Endothelial cell of umbilical vein (primary cell): Measurements from ENCODE around the gene MRPL4.
A peak's percentile ranks its signal among the peaks of the same experiment; 100 is the strongest.

Experiments
- EZH2 ChIP-seq: IDR thresholded peaks from 2 replicates; pipeline ENCODE4 v1.6.1; 2012; ENCODE audit warnings: borderline replicate concordance, low read depth, mild to moderate bottlenecking, moderate library complexity, low read length, inconsistent platforms; ENCODE audit not compliant: severe bottlenecking
- POLR2A ChIP-seq: IDR thresholded peaks from 2 replicates; pipeline ENCODE4 v1.6.1; 2012; ENCODE audit warnings: low read depth, mild to moderate bottlenecking, control low read depth, low read length
- POLR2AphosphoS5 ChIP-seq: IDR thresholded peaks from 2 replicates; pipeline ENCODE4 v1.6.1; 2012; ENCODE audit warnings: low read depth, mild to moderate bottlenecking, control low read depth, low read length, moderate library complexity; ENCODE audit not compliant: insufficient read depth
- TF ChIP-seq, protein P1 (sequence below), 2 donors: IDR thresholded peaks; 1 replicate in 1 of 2; 2 replicates in 1 of 2; pipeline ENCODE4 v1.5.1; 2011; ENCODE audit warnings: low read length in 2 of 2, mild to moderate bottlenecking in 2 of 2, moderate library complexity in 2 of 2, control low read depth in 1 of 2, inconsistent platforms in 1 of 2, low read depth in 1 of 2; ENCODE audit not compliant: insufficient read depth in 1 of 2; ENCODE audit errors: extremely low read depth in 1 of 2

DNA sequence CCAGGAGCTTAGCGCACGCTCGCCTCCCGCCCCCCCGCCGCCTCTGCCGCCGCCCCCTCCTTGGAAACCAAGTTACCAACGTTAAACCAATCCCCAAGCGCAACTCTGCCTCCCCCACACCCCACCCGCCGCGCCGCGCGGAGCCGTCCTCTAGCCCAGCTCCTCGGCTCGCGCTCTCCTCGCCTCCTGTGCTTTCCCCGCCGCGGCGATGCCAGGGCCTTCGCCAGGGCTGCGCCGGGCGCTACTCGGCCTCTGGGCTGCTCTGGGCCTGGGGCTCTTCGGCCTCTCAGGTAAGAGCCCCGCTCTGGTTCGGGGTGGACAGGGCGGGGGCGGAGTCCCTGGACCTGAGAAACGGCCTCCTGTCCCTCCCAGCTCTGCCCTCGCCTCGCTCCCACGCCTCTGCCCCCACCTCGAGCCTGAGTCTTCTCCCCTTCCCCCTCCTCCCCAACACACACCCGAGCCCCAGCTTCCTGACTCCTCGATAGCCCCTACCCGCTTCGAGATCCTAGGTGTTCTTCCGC lies 37.9 kb downstream of the MRPL4 start, which contains the start of gene ICAM5:
- TF ChIP-seq EZH2, result peak; percentile 37
- no peak for TF ChIP-seq POLR2A
- TF ChIP-seq POLR2AphosphoS5, result no peak
- TF ChIP-seq, protein P1, sequence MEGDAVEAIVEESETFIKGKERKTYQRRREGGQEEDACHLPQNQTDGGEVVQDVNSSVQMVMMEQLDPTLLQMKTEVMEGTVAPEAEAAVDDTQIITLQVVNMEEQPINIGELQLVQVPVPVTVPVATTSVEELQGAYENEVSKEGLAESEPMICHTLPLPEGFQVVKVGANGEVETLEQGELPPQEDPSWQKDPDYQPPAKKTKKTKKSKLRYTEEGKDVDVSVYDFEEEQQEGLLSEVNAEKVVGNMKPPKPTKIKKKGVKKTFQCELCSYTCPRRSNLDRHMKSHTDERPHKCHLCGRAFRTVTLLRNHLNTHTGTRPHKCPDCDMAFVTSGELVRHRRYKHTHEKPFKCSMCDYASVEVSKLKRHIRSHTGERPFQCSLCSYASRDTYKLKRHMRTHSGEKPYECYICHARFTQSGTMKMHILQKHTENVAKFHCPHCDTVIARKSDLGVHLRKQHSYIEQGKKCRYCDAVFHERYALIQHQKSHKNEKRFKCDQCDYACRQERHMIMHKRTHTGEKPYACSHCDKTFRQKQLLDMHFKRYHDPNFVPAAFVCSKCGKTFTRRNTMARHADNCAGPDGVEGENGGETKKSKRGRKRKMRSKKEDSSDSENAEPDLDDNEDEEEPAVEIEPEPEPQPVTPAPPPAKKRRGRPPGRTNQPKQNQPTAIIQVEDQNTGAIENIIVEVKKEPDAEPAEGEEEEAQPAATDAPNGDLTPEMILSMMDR (IDR thresholded peaks at IDR 0.05; ENCODE audit: extremely low read depth in 1 of 2, insufficient read depth in 1 of 2, low read depth in 1 of 2, low read length in 2 of 2), result no peak
